HG03097 (cell line): ENCODE results near the gene PRCC.
"Not testable (repeated sequence)": the region's sequence is repeated elsewhere in the genome, so short reads cannot be mapped to it uniquely, and the experiment has no call there.

ENCODE experiments used
- ATAC-seq: cut with Tn5 transposase; IDR thresholded peaks from one replicate; pipeline ENCODE4 v1.9.1; 2021; ENCODE audit not compliant: unreplicated experiment, low FRiP score

The PRCC gene

GRCh38 chr1:156744344-156744743 lies 23.0 kb upstream of the PRCC start:
- ATAC-seq, result no peak

GRCh38 chr1:156744786-156745419 lies 22.4 kb upstream of the PRCC start:
- ATAC-seq, result no peak

GRCh38 chr1:156745881-156746280 lies 21.5 kb upstream of the PRCC start:
- ATAC-seq, result no peak

GRCh38 chr1:156746406-156746727 lies 21.0 kb upstream of the PRCC start:
- no peak for ATAC-seq

GRCh38 chr1:156746728-156747631 lies 20.4 kb upstream of the PRCC start:
- no peak for ATAC-seq

- no peak for ATAC-seq
Observed at GRCh38 chr1:156747742-156748669, 19.3 kb upstream of the PRCC start.

- ATAC-seq, result no peak
Observed at GRCh38 chr1:156748670-156749418, 18.5 kb upstream of the PRCC start.

GRCh38 chr1:156749419-156750118 lies 17.8 kb upstream of the PRCC start:
- no peak for ATAC-seq

- ATAC-seq, result no peak
Observed at GRCh38 chr1:156750191-156750672, 17.1 kb upstream of the PRCC start.

- peak; percentile 6 for ATAC-seq
Observed at GRCh38 chr1:156750711-156751450, 16.5 kb upstream of the PRCC start.

GRCh38 chr1:156751451-156751756 lies 15.9 kb upstream of the PRCC start, which contains the start of gene HDGF:
Gene HDGF (minus strand): TSS chr1:156751675. CDS start chr1:156751429, 246 bp downstream.
- ATAC-seq, result no peak

GRCh38 chr1:156751757-156752481 lies 15.4 kb upstream of the PRCC start:
- ATAC-seq, result peak; percentile 70

GRCh38 chr1:156752843-156753482 lies 14.4 kb upstream of the PRCC start:
- ATAC-seq, result no peak

GRCh38 chr1:156754219-156754618 lies 13.1 kb upstream of the PRCC start:
- ATAC-seq, result no peak

GRCh38 chr1:156755527-156755950 lies 11.8 kb upstream of the PRCC start:
- no peak for ATAC-seq

- no peak for ATAC-seq
Observed at GRCh38 chr1:156756355-156756754, 11.0 kb upstream of the PRCC start.

- not testable (repeated sequence) for ATAC-seq
Observed at GRCh38 chr1:156757572-156758253, 9.6 kb upstream of the PRCC start.
